ENCODE measurements around the gene TTC1.

The TTC1 gene

GRCh38 chr5:160071916-160072315 is 63.0 kb downstream of the TTC1 start:
- Histone ChIP-seq H3K36me3 (ENCODE audit: insufficient read depth, low read length) (no peaks in the 10 kb centered on the region), H3K4me3 (ENCODE audit: low read depth in 1 of 2, low read length in 2 of 2) (no peak overlapping the region), H3K27ac (ENCODE audit: low read depth, low read length) (no peak overlapping the region), H3K9me3 (ENCODE audit: low read length) (no peaks in the 10 kb centered on the region), H3K27me3 (ENCODE audit: control insufficient read depth in 1 of 2, insufficient read depth in 2 of 2, low read length in 2 of 2) (no peaks in the 10 kb centered on the region), H3K4me1 (ENCODE audit: insufficient read depth, low read length) (no peaks in the 10 kb centered on the region), H3K9ac (ENCODE audit: low read length) (no peak overlapping the region)

DNA sequence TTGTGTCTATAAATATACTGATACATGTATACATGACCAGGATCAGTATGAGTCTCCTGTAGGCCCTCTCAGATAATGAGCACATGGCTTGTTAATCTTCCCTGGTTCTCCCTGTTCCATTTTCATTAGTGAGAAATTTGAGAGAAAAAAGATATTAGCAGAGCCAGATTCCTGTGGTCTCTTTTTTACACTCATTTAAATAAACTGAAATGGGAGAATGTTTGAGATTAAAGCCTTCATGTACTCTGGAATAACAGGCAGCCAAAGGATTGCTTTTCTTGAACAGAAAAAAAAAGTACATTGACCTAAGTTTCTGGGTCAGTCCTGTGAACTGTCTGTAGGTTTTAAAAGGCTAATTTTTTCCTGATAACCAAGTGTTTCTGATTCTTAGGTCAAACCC is 66.1 kb downstream of the TTC1 start:
- Histone ChIP-seq H3K4me3 (ENCODE audit: low read depth in 1 of 2, low read length in 2 of 2) (no peak overlapping the region), H3K36me3 (ENCODE audit: insufficient read depth, low read length) (peaks cover 6% of the 10 kb centered on the region), H3K9ac (ENCODE audit: low read length) (no peak overlapping the region), H3K4me1 (ENCODE audit: insufficient read depth, low read length) (no peaks in the 10 kb centered on the region), H3K27me3 (ENCODE audit: control insufficient read depth in 1 of 2, insufficient read depth in 2 of 2, low read length in 2 of 2) (no peaks in the 10 kb centered on the region), H3K9me3 (ENCODE audit: low read length) (no peaks in the 10 kb centered on the region), H3K27ac (ENCODE audit: low read depth, low read length) (no peak overlapping the region)

DNA sequence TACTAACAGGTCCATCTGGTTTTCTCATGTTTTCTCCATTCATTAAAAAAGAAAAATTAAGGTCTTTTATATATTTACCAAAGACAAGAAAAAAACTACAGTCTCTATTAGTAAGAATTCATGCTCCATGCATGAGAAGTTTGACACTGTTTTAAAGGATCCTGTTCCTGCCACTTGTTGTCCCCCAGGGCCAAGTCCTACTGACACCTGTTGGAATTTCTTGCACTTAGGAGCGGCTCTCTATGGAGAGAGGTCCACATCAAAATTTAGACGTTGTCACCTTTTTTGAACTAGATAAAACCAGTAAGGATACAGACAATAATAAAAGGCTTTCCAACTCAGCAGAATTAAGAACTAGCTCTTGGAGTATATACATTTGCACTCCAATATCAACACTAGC is 68.1 kb downstream of the TTC1 start:
- Histone ChIP-seq H3K27ac (ENCODE audit: low read depth, low read length) (no peak overlapping the region), H3K4me1 (ENCODE audit: insufficient read depth, low read length) (no peaks in the 10 kb centered on the region), H3K9ac (ENCODE audit: low read length) (no peak overlapping the region), H3K36me3 (ENCODE audit: insufficient read depth, low read length) (peaks cover 6% of the 10 kb centered on the region), H3K27me3 (ENCODE audit: control insufficient read depth in 1 of 2, insufficient read depth in 2 of 2, low read length in 2 of 2) (no peaks in the 10 kb centered on the region), H3K4me3 (ENCODE audit: low read depth in 1 of 2, low read length in 2 of 2) (no peak overlapping the region), H3K9me3 (ENCODE audit: low read length) (no peaks in the 10 kb centered on the region)

GRCh38 chr5:160079753-160080152 is 70.8 kb downstream of the TTC1 start:
- no peak overlapping the region for H3K9ac ChIP-seq (ENCODE audit: low read length)

DNA sequence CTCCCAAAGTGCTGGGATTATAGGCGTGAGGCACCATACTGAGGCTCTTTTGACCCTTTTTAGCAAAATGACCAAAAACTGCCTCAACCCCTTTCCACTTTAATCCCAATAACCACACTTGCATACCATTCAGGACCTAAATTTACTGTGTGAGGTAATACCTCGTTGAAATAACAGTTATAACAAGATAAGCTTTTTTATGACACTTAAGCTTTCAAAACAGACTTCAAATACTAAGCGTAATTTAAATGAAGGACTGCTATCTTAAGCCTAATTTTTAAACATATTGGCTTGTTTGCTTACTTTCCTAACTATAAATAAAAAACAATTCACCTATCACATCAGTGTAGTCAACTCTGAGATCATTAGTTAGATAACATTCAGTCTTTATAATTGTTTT is 72.6 kb downstream of the TTC1 start:
- H3K9ac ChIP-seq (ENCODE audit: low read length) = no peak overlapping the region
- no peaks in the 10 kb centered on the region for H3K9me3 ChIP-seq (ENCODE audit: low read length)
- H3K36me3 ChIP-seq (ENCODE audit: insufficient read depth, low read length) = peaks cover 6% of the 10 kb centered on the region
- no peaks in the 10 kb centered on the region for H3K27me3 ChIP-seq (ENCODE audit: control insufficient read depth in 1 of 2, insufficient read depth in 2 of 2, low read length in 2 of 2)
- no peak overlapping the region for H3K27ac ChIP-seq (ENCODE audit: low read depth, low read length)
- peaks cover 13% of the 10 kb centered on the region for H3K4me1 ChIP-seq (ENCODE audit: insufficient read depth, low read length)
- H3K4me3 ChIP-seq (ENCODE audit: low read depth in 1 of 2, low read length in 2 of 2) = no peak overlapping the region

More at GRCh38 chr5:160079753-160080152, 70.8 kb downstream of the TTC1 start:
- Histone ChIP-seq H3K4me3 (ENCODE audit: low read depth in 1 of 2, low read length in 2 of 2) (no peak overlapping the region), H3K27ac (ENCODE audit: low read depth, low read length) (no peak overlapping the region), H3K9me3 (ENCODE audit: low read length) (no peaks in the 10 kb centered on the region), H3K36me3 (ENCODE audit: insufficient read depth, low read length) (peaks cover 6% of the 10 kb centered on the region), H3K4me1 (ENCODE audit: insufficient read depth, low read length) (peaks cover 13% of the 10 kb centered on the region), H3K27me3 (ENCODE audit: control insufficient read depth in 1 of 2, insufficient read depth in 2 of 2, low read length in 2 of 2) (no peaks in the 10 kb centered on the region)

DNA sequence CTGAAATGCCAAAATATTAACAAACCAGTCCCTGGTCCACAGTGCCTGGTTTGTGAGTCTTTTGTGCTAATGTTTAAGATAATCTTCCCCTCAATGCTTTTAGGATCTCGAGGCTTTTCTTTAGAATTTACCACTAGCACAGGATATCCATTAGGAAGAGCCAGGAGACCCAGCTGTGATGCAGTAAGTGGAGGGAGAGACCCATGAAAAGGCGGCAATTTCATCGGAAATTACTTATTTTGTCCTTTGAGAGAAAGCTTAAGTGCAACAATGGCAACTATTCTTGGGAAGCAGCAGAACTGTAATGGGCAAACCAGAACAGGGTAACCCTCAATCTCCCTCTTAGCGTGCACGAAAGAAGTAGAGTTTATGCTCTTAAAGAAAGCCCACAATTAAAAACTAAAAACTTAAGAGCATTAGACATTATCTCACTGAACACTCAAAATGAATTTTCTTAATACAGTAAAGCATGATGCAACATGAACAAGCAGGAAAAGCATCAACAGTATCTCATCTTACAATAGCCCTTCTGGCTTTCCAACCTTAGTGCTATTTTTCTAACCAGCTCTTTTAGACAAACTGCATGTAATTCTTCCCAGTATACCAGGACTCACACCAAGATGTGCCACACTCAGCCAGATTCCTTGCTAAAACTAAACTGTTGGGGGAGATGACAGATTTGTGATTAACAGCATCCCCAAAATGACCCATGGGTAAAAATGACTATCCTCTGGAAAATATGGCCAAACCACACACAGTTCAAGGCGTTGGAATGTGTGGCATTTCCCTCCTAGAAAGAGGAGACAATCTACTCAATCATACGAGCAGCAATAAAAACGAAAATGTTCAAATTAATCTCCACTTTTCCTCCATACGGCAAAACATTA is 73.9 kb downstream of the TTC1 start:
- Histone ChIP-seq H3K4me3 (ENCODE audit: low read depth in 1 of 2, low read length in 2 of 2) (no peak overlapping the region), H3K27ac (ENCODE audit: low read depth, low read length) (no peak overlapping the region)

GRCh38 chr5:160083501-160083900 is 74.6 kb downstream of the TTC1 start:
- Histone ChIP-seq H3K4me3 (ENCODE audit: low read depth in 1 of 2, low read length in 2 of 2) (no peak overlapping the region), H3K9ac (ENCODE audit: low read length) (no peak overlapping the region), H3K27ac (ENCODE audit: low read depth, low read length) (no peak overlapping the region), H3K27me3 (ENCODE audit: control insufficient read depth in 1 of 2, insufficient read depth in 2 of 2, low read length in 2 of 2) (no peaks in the 10 kb centered on the region), H3K36me3 (ENCODE audit: insufficient read depth, low read length) (peaks cover 4% of the 10 kb centered on the region), H3K9me3 (ENCODE audit: low read length) (no peaks in the 10 kb centered on the region), H3K4me1 (ENCODE audit: insufficient read depth, low read length) (peaks cover 13% of the 10 kb centered on the region)

More for the DNA sequence above, 73.9 kb downstream of the TTC1 start:
- peaks cover 6% of the 10 kb centered on the region for H3K36me3 ChIP-seq (ENCODE audit: insufficient read depth, low read length)
- H3K9ac ChIP-seq (ENCODE audit: low read length) = no peak overlapping the region
- H3K4me1 ChIP-seq (ENCODE audit: insufficient read depth, low read length) = peaks cover 13% of the 10 kb centered on the region
- no peaks in the 10 kb centered on the region for H3K27me3 ChIP-seq (ENCODE audit: control insufficient read depth in 1 of 2, insufficient read depth in 2 of 2, low read length in 2 of 2)
- H3K9me3 ChIP-seq (ENCODE audit: low read length) = no peaks in the 10 kb centered on the region

- H3K9ac ChIP-seq (ENCODE audit: low read length) = no peak overlapping the region
- H3K27me3 ChIP-seq (ENCODE audit: control insufficient read depth in 1 of 2, insufficient read depth in 2 of 2, low read length in 2 of 2) = no peaks in the 10 kb centered on the region
- no peak overlapping the region for H3K27ac ChIP-seq (ENCODE audit: low read depth, low read length)
Observed at GRCh38 chr5:160084144-160084543, 75.2 kb downstream of the TTC1 start.

DNA sequence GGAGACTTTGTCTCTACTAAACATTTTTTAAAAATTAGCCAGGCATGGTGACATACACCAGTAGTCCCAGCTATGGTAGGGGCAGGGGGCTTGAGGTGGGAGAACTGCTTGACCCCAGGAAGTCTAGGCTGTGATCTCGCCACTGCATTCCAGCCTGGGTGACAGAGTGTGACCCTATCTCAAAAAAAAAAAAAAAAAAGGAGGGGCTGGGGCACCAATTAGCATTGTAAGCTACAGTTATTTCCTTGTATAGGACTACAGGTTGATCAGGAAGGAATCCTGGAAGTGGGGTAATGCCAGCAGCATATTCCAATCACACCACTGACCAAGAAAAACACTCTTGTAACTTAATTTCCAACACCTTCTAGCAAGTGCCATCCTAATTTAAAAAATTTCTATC is 78.3 kb downstream of the TTC1 start:
- Histone ChIP-seq H3K36me3 (ENCODE audit: insufficient read depth, low read length) (no peaks in the 10 kb centered on the region), H3K9me3 (ENCODE audit: low read length) (no peaks in the 10 kb centered on the region), H3K4me1 (ENCODE audit: insufficient read depth, low read length) (peaks cover 13% of the 10 kb centered on the region), H3K9ac (ENCODE audit: low read length) (no peak overlapping the region), H3K27ac (ENCODE audit: low read depth, low read length) (no peak overlapping the region), H3K27me3 (ENCODE audit: control insufficient read depth in 1 of 2, insufficient read depth in 2 of 2, low read length in 2 of 2) (no peaks in the 10 kb centered on the region), H3K4me3 (ENCODE audit: low read depth in 1 of 2, low read length in 2 of 2) (no peak overlapping the region)

More at GRCh38 chr5:160084144-160084543, 75.2 kb downstream of the TTC1 start:
- Histone ChIP-seq H3K9me3 (ENCODE audit: low read length) (no peaks in the 10 kb centered on the region), H3K36me3 (ENCODE audit: insufficient read depth, low read length) (no peaks in the 10 kb centered on the region), H3K4me1 (ENCODE audit: insufficient read depth, low read length) (peaks cover 13% of the 10 kb centered on the region), H3K4me3 (ENCODE audit: low read depth in 1 of 2, low read length in 2 of 2) (no peak overlapping the region)

GRCh38 chr5:160088805-160089204 is 79.9 kb downstream of the TTC1 start:
- H3K36me3 ChIP-seq (ENCODE audit: insufficient read depth, low read length) = peaks cover 14% of the 10 kb centered on the region
- no peak overlapping the region for H3K4me3 ChIP-seq (ENCODE audit: low read depth in 1 of 2, low read length in 2 of 2)
- H3K4me1 ChIP-seq (ENCODE audit: insufficient read depth, low read length) = no peaks in the 10 kb centered on the region
- no peaks in the 10 kb centered on the region for H3K27me3 ChIP-seq (ENCODE audit: control insufficient read depth in 1 of 2, insufficient read depth in 2 of 2, low read length in 2 of 2)
- no peak overlapping the region for H3K27ac ChIP-seq (ENCODE audit: low read depth, low read length)
- no peaks in the 10 kb centered on the region for H3K9me3 ChIP-seq (ENCODE audit: low read length)
- no peak overlapping the region for H3K9ac ChIP-seq (ENCODE audit: low read length)

DNA sequence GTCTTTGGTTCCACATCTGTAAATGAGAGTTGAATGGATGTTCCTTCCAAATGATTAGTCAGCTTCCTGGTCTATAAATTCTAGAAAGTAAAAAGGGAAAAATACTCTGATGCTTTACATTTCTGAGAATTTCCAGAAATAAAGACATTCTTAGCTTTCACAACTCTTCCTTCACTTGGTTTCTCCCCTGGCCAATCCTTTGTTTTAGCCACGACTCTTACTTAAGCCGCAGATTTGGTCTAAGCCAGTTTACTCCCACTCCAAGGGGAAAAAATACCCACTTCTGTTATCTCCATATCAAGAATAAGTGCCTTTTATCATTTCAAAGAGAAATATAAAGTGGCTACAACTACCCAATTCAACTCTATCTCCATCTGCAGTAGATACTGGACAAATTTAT is 80.6 kb downstream of the TTC1 start:
- peaks cover 15% of the 10 kb centered on the region for H3K36me3 ChIP-seq (ENCODE audit: insufficient read depth, low read length)
- H3K27me3 ChIP-seq (ENCODE audit: control insufficient read depth in 1 of 2, insufficient read depth in 2 of 2, low read length in 2 of 2) = no peaks in the 10 kb centered on the region
- no peak overlapping the region for H3K27ac ChIP-seq (ENCODE audit: low read depth, low read length)
- no peaks in the 10 kb centered on the region for H3K4me1 ChIP-seq (ENCODE audit: insufficient read depth, low read length)
- no peak overlapping the region for H3K9ac ChIP-seq (ENCODE audit: low read length)
- no peaks in the 10 kb centered on the region for H3K9me3 ChIP-seq (ENCODE audit: low read length)
- H3K4me3 ChIP-seq (ENCODE audit: low read depth in 1 of 2, low read length in 2 of 2) = no peak overlapping the region

DNA sequence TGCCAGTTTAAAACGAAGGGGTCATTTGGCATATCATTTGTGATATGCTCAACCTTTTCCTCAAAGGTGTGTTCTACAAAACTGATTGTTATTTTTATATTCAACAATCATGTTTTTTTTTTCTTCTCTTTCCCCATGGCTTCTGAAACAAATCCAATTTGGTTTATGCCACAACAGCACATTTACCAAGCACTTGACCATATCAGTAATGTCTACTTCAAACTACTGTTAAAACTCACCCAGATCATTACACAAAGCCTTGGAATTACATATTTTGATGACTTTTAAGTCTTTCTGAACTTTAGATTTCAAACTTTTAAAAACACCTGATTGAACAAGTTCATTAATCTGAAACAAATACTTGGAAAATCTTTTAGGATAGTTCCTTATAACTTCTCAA is 81.1 kb downstream of the TTC1 start:
- H3K4me1 ChIP-seq (ENCODE audit: insufficient read depth, low read length) = no peaks in the 10 kb centered on the region
- no peak overlapping the region for H3K27ac ChIP-seq (ENCODE audit: low read depth, low read length)
- no peaks in the 10 kb centered on the region for H3K27me3 ChIP-seq (ENCODE audit: control insufficient read depth in 1 of 2, insufficient read depth in 2 of 2, low read length in 2 of 2)
- H3K9me3 ChIP-seq (ENCODE audit: low read length) = no peaks in the 10 kb centered on the region
- no peak overlapping the region for H3K9ac ChIP-seq (ENCODE audit: low read length)
- no peak overlapping the region for H3K4me3 ChIP-seq (ENCODE audit: low read depth in 1 of 2, low read length in 2 of 2)
- H3K36me3 ChIP-seq (ENCODE audit: insufficient read depth, low read length) = peaks cover 15% of the 10 kb centered on the region
